IPS-15b (cell line): ENCODE data around the gene RIPOR3.
"Not testable (repeated sequence)": the region's sequence is repeated elsewhere in the genome, so short reads cannot be mapped to it uniquely, and the experiment has no call there.

Source experiments
- H3K27me3 ChIP-seq: one replicate; pipeline ENCODE4 v1.6.1; 2013; ENCODE audit warnings: low read length; ENCODE audit not compliant: control insufficient read depth, insufficient read depth
- H3K36me3 ChIP-seq: one replicate; pipeline ENCODE4 v1.6.1; 2013; ENCODE audit warnings: low read length; ENCODE audit not compliant: control insufficient read depth, insufficient read depth
- H3K4me1 ChIP-seq: one replicate; pipeline ENCODE4 v1.6.1; 2013; ENCODE audit warnings: mild to moderate bottlenecking, low read length; ENCODE audit not compliant: control insufficient read depth, insufficient read depth
- H3K4me3 ChIP-seq: one replicate; pipeline ENCODE4 v1.5.1; 2013; ENCODE audit warnings: low read depth, low read length
- H3K9ac ChIP-seq: one replicate; pipeline ENCODE4 v1.6.1; 2013; ENCODE audit warnings: low read depth, mild to moderate bottlenecking, low read length
- H3K9me3 ChIP-seq: one replicate; pipeline ENCODE4 v1.6.1; 2013; ENCODE audit warnings: mild to moderate bottlenecking, low read length; ENCODE audit not compliant: control insufficient read depth, insufficient read depth

RIPOR3 gene

GRCh38 chr20:50673466-50674137 lies 17.7 kb downstream of the RIPOR3 start:
- Histone ChIP-seq H3K4me1 (no peaks in the 10 kb centered on the region), H3K9ac (no peak overlapping the region), H3K27me3 (no peaks in the 10 kb centered on the region), H3K36me3 (no peaks in the 10 kb centered on the region), H3K9me3 (no peaks in the 10 kb centered on the region), H3K4me3 (no peak overlapping the region)

- no peaks in the 10 kb centered on the region for H3K4me1 ChIP-seq
- H3K9me3 ChIP-seq = no peaks in the 10 kb centered on the region
- no peaks in the 10 kb centered on the region for H3K27me3 ChIP-seq
- no peak overlapping the region for H3K9ac ChIP-seq
- H3K36me3 ChIP-seq = no peaks in the 10 kb centered on the region
- no peak overlapping the region for H3K4me3 ChIP-seq
Observed at GRCh38 chr20:50673146-50673465, 18.2 kb downstream of the RIPOR3 start.

- Histone ChIP-seq H3K4me3 (no peak overlapping the region), H3K4me1 (no peaks in the 10 kb centered on the region), H3K9me3 (no peaks in the 10 kb centered on the region), H3K36me3 (no peaks in the 10 kb centered on the region), H3K9ac (no peak overlapping the region), H3K27me3 (no peaks in the 10 kb centered on the region)
Observed at GRCh38 chr20:50672400-50673145, 18.8 kb downstream of the RIPOR3 start.

DNA sequence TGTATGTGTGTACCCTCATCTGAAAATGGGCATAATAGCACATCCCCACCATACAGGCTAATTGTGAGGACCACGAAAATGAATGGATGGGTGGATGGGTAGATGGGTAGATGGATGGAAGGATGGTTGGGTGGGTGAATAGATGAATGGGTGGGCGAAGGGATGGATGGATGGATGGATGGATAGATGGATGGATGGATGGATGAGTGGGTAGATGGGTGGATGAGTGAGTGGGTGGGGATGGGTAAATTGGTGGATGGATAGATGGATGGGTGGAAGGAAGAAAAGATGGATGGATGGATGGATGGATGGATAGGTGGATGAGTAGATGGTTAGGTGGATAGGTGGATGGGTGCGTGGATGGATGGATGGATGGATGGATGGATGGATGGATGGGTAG lies 19.7 kb downstream of the RIPOR3 start:
- Histone ChIP-seq H3K4me1 (no peaks in the 10 kb centered on the region), H3K9me3 (no peaks in the 10 kb centered on the region), H3K9ac (no peak overlapping the region), H3K36me3 (no peaks in the 10 kb centered on the region), H3K4me3 (no peak overlapping the region), H3K27me3 (no peaks in the 10 kb centered on the region)

GRCh38 chr20:50671010-50671409 lies 20.3 kb downstream of the RIPOR3 start:
- H3K27me3 ChIP-seq, H3K4me3 ChIP-seq, H3K36me3 ChIP-seq, H3K9me3 ChIP-seq, H3K4me1 ChIP-seq, H3K9ac ChIP-seq: not testable (repeated sequence)

GRCh38 chr20:50670126-50670862 lies 21.0 kb downstream of the RIPOR3 start:
- no peaks in the 10 kb centered on the region for H3K36me3 ChIP-seq
- H3K9ac ChIP-seq = no peak overlapping the region
- no peaks in the 10 kb centered on the region for H3K4me1 ChIP-seq
- no peaks in the 10 kb centered on the region for H3K9me3 ChIP-seq
- no peak overlapping the region for H3K4me3 ChIP-seq
- H3K27me3 ChIP-seq = no peaks in the 10 kb centered on the region

DNA sequence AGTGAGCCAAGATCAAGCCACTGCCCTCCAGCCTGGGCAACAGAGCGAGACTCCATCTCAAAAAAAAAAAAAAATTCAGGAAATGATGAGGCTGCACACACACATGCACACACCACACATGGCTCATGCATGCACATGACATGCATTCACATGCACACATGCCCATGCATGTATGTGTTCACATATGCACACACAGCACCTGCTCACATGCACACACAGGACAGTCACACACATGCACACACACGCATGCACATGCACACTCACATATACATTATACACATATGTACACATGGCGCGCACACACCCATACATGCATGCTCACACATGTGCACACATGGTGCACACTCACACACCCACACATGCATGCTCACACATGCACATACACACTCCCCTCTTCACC lies 22.5 kb downstream of the RIPOR3 start:
- Histone ChIP-seq H3K4me3 (no peak overlapping the region), H3K4me1 (no peaks in the 10 kb centered on the region), H3K9ac (no peak overlapping the region)

DNA sequence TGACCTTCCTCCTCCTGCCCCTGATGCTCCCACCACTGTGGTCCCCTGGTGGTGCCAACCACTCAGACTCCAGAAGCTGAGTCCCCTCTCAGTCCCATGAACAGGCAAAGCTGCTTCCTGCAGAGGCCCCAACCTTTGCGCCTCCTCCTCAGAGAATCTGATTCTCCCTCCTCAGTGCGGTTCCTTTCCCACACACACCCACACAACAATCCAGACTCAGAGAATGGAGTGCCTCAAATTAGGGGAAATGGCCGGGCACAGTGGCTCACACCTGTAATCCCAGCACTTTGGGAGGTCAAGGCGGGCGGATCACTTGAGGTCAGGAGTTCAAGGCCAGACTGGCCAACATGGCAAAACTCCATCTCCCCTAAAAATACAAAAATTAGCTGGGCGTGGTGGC lies 23.0 kb downstream of the RIPOR3 start:
- H3K27me3 ChIP-seq = no peaks in the 10 kb centered on the region
- H3K4me3 ChIP-seq = no peak overlapping the region
- H3K4me1 ChIP-seq = no peaks in the 10 kb centered on the region
- no peaks in the 10 kb centered on the region for H3K36me3 ChIP-seq
- H3K9ac ChIP-seq = no peak overlapping the region
- H3K9me3 ChIP-seq = no peaks in the 10 kb centered on the region

More for the DNA sequence above, 22.5 kb downstream of the RIPOR3 start:
- Histone ChIP-seq H3K36me3 (no peaks in the 10 kb centered on the region), H3K27me3 (no peaks in the 10 kb centered on the region), H3K9me3 (no peaks in the 10 kb centered on the region)

- Histone ChIP-seq H3K9ac (no peak overlapping the region), H3K9me3 (no peaks in the 10 kb centered on the region), H3K36me3 (no peaks in the 10 kb centered on the region), H3K4me1 (no peaks in the 10 kb centered on the region), H3K27me3 (no peaks in the 10 kb centered on the region), H3K4me3 (no peak overlapping the region)
Observed at GRCh38 chr20:50666709-50667298, 24.5 kb downstream of the RIPOR3 start.

DNA sequence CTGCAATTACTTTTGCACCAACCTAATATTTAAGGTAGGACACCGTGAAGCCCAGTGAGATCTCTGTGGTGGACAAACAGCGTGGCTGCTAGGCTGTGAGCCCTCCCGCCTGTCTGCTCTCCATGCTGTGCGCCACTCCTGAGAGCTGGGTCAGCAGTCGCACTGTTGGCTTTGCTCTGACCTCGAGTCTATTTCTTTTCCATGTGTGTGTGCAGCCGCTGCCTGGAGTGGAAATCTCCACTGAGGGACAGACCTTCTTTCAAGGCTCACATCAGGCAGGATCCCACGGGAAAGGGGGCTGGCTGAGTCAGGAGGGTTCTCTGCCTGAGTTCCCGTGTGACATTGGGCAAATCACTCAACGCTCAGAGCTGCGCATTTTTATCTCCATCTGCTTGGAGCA lies 27.1 kb downstream of the RIPOR3 start:
- no peaks in the 10 kb centered on the region for H3K9me3 ChIP-seq
- no peak overlapping the region for H3K4me3 ChIP-seq
- H3K36me3 ChIP-seq = no peaks in the 10 kb centered on the region
- no peaks in the 10 kb centered on the region for H3K27me3 ChIP-seq
- no peak overlapping the region for H3K9ac ChIP-seq
- H3K4me1 ChIP-seq = no peaks in the 10 kb centered on the region

- H3K27me3 ChIP-seq = no peaks in the 10 kb centered on the region
- H3K9me3 ChIP-seq = no peaks in the 10 kb centered on the region
- H3K4me1 ChIP-seq = no peaks in the 10 kb centered on the region
- H3K36me3 ChIP-seq = no peaks in the 10 kb centered on the region
- no peak overlapping the region for H3K4me3 ChIP-seq
- H3K9ac ChIP-seq = no peak overlapping the region
Observed at GRCh38 chr20:50663095-50663821, 28.1 kb downstream of the RIPOR3 start.
